ENCODE results near the gene NFE2L3.

DNA sequence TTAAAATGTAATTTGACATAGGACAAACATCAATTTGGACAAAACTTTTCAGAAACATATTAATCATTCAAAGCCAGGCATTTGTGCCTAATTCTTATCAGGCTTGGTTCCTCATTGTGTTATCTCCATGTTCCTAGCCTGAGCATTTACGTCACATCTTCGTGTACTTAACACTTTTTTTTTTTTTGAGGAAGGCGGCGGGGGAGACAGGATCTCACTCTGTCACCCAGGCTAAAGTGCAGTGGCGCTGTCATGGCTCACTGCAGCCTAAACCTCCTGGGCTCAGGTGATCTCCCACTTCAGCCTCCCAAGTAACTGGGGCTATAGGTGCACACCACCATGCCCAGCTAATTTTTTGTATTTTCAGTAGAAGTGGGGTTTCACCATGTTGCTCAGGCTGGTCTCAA lies 28.8 kb downstream of the NFE2L3 start:
- peak in 1 of 2 donors; percentile 27 for TF ChIP-seq POLR2AphosphoS5 (IDR thresholded peaks at IDR 0.05)
- no peak for TF ChIP-seq POLR2A (IDR thresholded peaks at IDR 0.05; ENCODE audit: low read depth)
- TF ChIP-seq, protein P1, sequence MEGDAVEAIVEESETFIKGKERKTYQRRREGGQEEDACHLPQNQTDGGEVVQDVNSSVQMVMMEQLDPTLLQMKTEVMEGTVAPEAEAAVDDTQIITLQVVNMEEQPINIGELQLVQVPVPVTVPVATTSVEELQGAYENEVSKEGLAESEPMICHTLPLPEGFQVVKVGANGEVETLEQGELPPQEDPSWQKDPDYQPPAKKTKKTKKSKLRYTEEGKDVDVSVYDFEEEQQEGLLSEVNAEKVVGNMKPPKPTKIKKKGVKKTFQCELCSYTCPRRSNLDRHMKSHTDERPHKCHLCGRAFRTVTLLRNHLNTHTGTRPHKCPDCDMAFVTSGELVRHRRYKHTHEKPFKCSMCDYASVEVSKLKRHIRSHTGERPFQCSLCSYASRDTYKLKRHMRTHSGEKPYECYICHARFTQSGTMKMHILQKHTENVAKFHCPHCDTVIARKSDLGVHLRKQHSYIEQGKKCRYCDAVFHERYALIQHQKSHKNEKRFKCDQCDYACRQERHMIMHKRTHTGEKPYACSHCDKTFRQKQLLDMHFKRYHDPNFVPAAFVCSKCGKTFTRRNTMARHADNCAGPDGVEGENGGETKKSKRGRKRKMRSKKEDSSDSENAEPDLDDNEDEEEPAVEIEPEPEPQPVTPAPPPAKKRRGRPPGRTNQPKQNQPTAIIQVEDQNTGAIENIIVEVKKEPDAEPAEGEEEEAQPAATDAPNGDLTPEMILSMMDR (IDR thresholded peaks at IDR 0.05): no peak
- no peak for TF ChIP-seq EP300 (IDR thresholded peaks at IDR 0.05)

Data from esophagus muscularis mucosa (tissue), 4 donors.